Left ventricle myocardium inferior (tissue), 1 donor: ENCODE results near the gene ITGA2B. TPM values are rescaled to one million over a fixed set of nuclear protein-coding genes. Genes with fewer than 3 reads are reported as not detected.
"Not testable (repeated sequence)": the region's sequence is repeated elsewhere in the genome, so short reads cannot be mapped to it uniquely, and the experiment has no call there.

Experiments
- DNase-seq: peaks from one replicate; pipeline ENCODE4 v3.0.0-alpha.2; 2020
- H3K27ac ChIP-seq: fragments of 200-600 bp; replicated peaks from 2 replicates; pipeline ENCODE4 v1.8.0; 2021
- H3K27me3 ChIP-seq: fragments of 200-600 bp; 2 replicates; pipeline ENCODE4 v1.8.0; 2021; ENCODE audit warnings: low read depth
- H3K36me3 ChIP-seq: fragments of 200-600 bp; 2 replicates; pipeline ENCODE4 v1.8.0; 2021
- H3K4me1 ChIP-seq: fragments of 200-600 bp; 2 replicates; pipeline ENCODE4 v1.8.0; 2021
- H3K4me3 ChIP-seq: fragments of 200-600 bp; 2 replicates; pipeline ENCODE4 v1.8.0; 2021; ENCODE audit warnings: mild to moderate bottlenecking, moderate library complexity
- H3K9me3 ChIP-seq: fragments of 200-600 bp; replicated peaks from 2 replicates; pipeline ENCODE4 v1.8.0; 2021
- CTCF ChIP-seq: fragments of 200-600 bp; IDR thresholded peaks from 2 replicates; pipeline ENCODE4 v1.8.0; 2021; ENCODE audit warnings: antibody characterized with exemption, mild to moderate bottlenecking, borderline replicate concordance
- intact Hi-C: fragments of 100-400 bp; cut with micrococcal nuclease; formaldehyde crosslinking; loops from one replicate; pipeline ENCODE4 v1.11.0; 2022
- total RNA-seq: library from RNA; stranded (reverse); fragmentation: NEBNext Ultra II Directional; extraction: Animal tissue kit (Norgen Biotek cat#: 25700); gene quantifications from one replicate; pipeline ENCODE4 v1.2.1, GENCODE V29; 2021
- donor health status: DM: no; HTN: yes; CAD: no; lungs with severe emphysema.

The ITGA2B gene
- total RNA-seq, 1 donor from 2014 or later = 0.91 TPM

DNA sequence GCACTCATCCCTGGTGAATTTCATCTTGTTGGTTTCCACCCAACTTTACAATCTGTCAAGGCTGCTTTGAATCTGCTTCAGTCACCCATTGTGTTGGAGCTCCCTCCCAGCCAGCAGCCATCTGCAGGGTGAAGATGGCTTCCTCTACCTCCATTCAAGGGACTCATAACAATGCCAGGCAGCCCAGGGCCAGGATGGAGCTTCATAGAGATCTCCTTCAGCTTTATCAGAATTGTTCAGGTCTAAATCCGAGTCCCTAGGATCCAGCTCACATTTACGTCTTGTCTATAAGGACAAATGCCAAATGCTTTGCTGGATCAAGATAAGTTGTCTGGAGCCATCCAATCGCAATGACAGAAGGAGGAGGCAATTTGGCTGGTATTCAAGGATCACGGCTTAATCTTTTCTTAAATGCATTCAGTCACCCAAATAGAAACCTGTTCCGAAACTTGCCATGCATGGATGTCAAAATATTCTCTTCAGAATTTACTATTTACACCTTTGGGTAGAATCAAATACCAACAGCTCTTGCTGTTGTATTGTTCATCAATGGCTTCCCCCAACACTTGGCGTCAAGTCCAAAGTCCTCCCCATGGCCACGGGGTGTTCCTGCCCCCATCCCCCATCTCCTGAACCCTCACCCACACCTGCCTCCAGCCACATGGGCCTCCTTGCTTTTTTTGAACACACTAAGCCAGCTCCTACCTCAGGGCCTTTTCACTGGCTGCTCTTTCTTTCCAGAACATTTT is 22.0 kb downstream of the ITGA2B start:
- no peak overlapping the region for H3K27ac ChIP-seq
- no peak for DNase-seq
- TF ChIP-seq CTCF = no peak
- peaks cover 72% of the 10 kb centered on the region for H3K27me3 ChIP-seq
- H3K4me1 ChIP-seq = peaks cover 15% of the 10 kb centered on the region
- no peaks in the 10 kb centered on the region for H3K9me3 ChIP-seq
- intact Hi-C loops = no loop called here
- no peak overlapping the region for H3K4me3 ChIP-seq
- no peaks in the 10 kb centered on the region for H3K36me3 ChIP-seq

DNA sequence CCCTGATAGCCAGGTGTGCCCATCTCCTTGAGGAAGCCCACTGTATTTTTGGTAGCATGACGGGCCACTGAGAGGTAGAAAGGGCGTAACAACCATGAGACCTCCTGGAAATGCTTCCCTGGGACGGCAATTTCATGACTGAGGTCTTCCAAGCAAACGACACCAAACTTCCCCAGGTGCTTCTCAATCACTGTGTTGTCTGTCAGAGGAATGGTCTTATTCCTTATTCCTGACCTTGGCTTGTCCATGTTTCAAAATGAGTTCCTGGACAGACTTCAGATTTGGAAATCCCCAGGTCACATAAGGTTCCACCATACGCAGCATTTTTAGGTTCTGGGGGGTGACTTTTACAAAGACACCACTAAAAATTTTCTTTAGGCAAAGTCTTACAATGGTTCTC is 24.4 kb downstream of the ITGA2B start:
- H3K36me3 ChIP-seq, H3K27ac ChIP-seq, H3K9me3 ChIP-seq, intact Hi-C loops, DNase-seq, H3K4me3 ChIP-seq: not testable (repeated sequence)
- Histone ChIP-seq H3K4me1 (peaks cover 30% of the 10 kb centered on the region), H3K27me3 (peaks cover 60% of the 10 kb centered on the region)

DNA sequence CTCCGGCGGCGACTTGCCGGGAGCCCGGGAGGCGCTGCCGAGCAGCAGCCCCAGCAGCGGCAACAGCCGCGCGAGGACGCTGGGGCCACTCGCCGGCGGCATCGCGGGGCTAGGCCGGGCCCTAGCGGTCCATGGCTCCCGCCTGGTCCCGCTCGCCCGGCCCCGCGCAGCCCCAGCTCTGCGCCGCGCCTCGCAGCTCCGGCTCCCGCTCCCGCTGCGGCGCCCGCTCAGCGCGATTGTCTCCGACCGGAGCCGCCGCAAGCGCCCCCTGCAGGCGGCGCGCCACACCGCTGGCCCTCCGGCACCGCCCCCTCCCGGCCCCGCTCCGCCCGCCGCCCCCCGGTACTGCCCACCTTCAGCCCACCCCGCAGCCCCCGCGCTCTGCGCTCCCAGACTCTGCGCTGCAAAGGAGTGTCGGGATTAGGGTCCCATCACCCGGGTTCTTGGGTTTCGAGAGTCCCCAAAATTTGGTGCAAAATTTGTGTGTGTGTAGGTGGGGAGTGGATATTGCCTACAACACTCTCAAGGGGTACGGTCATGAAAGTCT is 25.8 kb downstream of the ITGA2B start, which contains the start of gene FAM171A2:
FAM171A2 (minus strand) TSS at position 241 of the 547 bp plus-strand sequence; CDS start at position 102, 139 bp downstream.
- peak within 1 kb of the TSS; percentile 6 for H3K27ac ChIP-seq
- DNase-seq = peak; percentile 60
- peaks cover 49% of the 10 kb centered on the region for H3K27me3 ChIP-seq
- peaks cover 30% of the 10 kb centered on the region for H3K4me1 ChIP-seq
- no peaks in the 10 kb centered on the region for H3K9me3 ChIP-seq
- intact Hi-C loops = no loop called here
- H3K4me3 ChIP-seq = peak within 1 kb of the TSS; percentile 79
- peak; percentile 93 for TF ChIP-seq CTCF
- H3K36me3 ChIP-seq = no peaks in the 10 kb centered on the region

DNA sequence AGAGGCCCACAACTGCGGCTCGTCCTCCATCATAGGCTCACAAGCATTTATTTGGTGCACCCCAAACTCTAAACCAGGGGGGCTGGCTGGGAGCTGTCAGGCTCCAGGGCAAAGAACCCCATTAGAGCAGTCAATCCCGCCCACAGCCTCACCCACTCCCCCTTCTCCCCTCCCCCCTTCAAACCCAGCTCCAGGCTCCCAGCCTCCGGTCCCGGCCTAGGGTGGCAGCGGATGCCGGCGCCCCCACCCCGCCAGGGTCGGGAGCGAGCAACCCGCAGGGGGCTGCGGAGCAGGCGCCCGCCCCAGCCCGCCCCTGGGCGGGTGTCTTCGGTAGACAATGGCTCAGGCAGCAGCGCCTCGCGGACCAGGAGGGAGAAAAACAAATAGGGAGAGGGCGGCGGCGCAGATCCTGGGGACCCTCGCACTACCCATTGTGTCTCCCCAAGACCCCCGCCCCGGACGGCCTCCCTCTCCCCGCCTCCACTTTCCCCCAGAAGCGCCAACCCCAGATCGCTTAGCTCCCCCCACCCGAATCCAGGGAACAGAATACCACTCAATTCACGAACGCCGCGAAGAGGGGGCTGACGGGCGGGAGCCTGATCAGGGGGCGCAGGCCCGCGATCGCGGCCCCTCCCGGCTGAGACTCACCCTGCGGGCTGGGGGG is 26.4 kb downstream of the ITGA2B start:
- Histone ChIP-seq H3K4me1 (peaks cover 30% of the 10 kb centered on the region), H3K36me3 (no peaks in the 10 kb centered on the region), H3K4me3 (peak overlapping the region; percentile 79), H3K9me3 (no peaks in the 10 kb centered on the region), H3K27ac (peak overlapping the region; percentile 6), H3K27me3 (peaks cover 44% of the 10 kb centered on the region)
- intact Hi-C loops = no loop called here
- DNase-seq = no peak
- no peak for TF ChIP-seq CTCF

DNA sequence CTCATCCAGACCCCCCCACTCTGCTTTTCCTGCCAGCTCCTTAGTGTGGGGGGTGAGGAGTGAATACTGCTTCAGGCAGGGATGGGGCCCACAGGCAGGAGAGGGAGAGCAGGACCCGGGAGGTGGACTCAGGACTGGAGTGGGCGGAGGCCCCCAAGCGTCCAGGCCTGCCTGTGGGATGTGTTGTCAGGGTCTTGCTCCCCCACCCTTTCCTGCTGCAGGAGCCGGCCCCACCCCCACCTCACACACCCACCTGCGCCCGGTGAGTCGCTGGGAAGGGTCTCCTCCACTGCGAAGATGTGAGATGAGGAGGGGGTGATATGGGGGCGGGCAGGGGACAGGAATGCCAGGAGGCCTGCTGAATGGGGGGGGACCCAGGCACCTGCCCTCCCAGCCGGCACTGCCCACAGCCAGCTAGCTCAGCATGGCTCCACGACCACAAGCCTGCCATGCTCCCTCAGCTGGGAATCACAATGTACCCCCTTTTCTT is 26.9 kb downstream of the ITGA2B start:
- Histone ChIP-seq H3K4me3 (peak overlapping the region; percentile 79), H3K27me3 (peaks cover 41% of the 10 kb centered on the region), H3K36me3 (no peaks in the 10 kb centered on the region), H3K9me3 (no peaks in the 10 kb centered on the region), H3K4me1 (peaks cover 30% of the 10 kb centered on the region), H3K27ac (no peak overlapping the region)
- no peak for TF ChIP-seq CTCF
- DNase-seq = no peak
- intact Hi-C loops = no loop called here
